ENCODE data around the gene BABAM2. TPM values are rescaled to one million over a fixed set of nuclear protein-coding genes. Genes with fewer than 3 reads are reported as not detected.

The BABAM2 gene
- total RNA-seq, 1 donor from 2014 or later: 28.5 TPM

- no peak overlapping the region for H3K9ac ChIP-seq (ENCODE audit: low read length)
- FAIRE-seq: no peak
- DNase-seq (ENCODE audit: low read depth): no peak
- H3K4me2 ChIP-seq (ENCODE audit: low read length): no peak overlapping the region
- no peak for TF ChIP-seq EZH2 (IDR thresholded peaks at IDR 0.05; ENCODE audit: insufficient read depth, low read length)
- TF ChIP-seq, protein P1, sequence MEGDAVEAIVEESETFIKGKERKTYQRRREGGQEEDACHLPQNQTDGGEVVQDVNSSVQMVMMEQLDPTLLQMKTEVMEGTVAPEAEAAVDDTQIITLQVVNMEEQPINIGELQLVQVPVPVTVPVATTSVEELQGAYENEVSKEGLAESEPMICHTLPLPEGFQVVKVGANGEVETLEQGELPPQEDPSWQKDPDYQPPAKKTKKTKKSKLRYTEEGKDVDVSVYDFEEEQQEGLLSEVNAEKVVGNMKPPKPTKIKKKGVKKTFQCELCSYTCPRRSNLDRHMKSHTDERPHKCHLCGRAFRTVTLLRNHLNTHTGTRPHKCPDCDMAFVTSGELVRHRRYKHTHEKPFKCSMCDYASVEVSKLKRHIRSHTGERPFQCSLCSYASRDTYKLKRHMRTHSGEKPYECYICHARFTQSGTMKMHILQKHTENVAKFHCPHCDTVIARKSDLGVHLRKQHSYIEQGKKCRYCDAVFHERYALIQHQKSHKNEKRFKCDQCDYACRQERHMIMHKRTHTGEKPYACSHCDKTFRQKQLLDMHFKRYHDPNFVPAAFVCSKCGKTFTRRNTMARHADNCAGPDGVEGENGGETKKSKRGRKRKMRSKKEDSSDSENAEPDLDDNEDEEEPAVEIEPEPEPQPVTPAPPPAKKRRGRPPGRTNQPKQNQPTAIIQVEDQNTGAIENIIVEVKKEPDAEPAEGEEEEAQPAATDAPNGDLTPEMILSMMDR (IDR thresholded peaks at IDR 0.05; ENCODE audit: insufficient read depth, low read depth, low read length): no peak
- no peak overlapping the region for H3K4me3 ChIP-seq (ENCODE audit: insufficient read depth, low read depth, low read length)
- no peaks in the 10 kb centered on the region for H3K79me2 ChIP-seq (ENCODE audit: insufficient read depth, low read length)
- H3K27ac ChIP-seq (ENCODE audit: low read depth, low read length): no peak overlapping the region
- Mint-ChIP-seq H3K4me3 (ENCODE audit: unreplicated experiment) (no peak overlapping the region), H3K9me3 (ENCODE audit: unreplicated experiment) (no peaks in the 10 kb centered on the region), H3K36me3 (ENCODE audit: low read depth, unreplicated experiment) (no peaks in the 10 kb centered on the region), H3K4me1 (ENCODE audit: low read depth, unreplicated experiment) (peaks cover 57% of the 10 kb centered on the region), H3K27ac (ENCODE audit: unreplicated experiment) (no peak overlapping the region), H3K27me3 (ENCODE audit: low read depth, unreplicated experiment) (no peaks in the 10 kb centered on the region)
- no peaks in the 10 kb centered on the region for H4K20me1 ChIP-seq (ENCODE audit: insufficient read depth, low read length)
- H3K9me3 ChIP-seq (ENCODE audit: insufficient read depth, low read depth, low read length): no peaks in the 10 kb centered on the region
- no peaks in the 10 kb centered on the region for H3K27me3 ChIP-seq (ENCODE audit: insufficient read depth, low read length)
- H3K36me3 ChIP-seq (ENCODE audit: insufficient read depth, low read length): no peaks in the 10 kb centered on the region
- no peak overlapping the region for H2AFZ ChIP-seq (ENCODE audit: low read depth, low read length)
- H3K4me1 ChIP-seq (ENCODE audit: insufficient read depth, low read length): peaks cover 22% of the 10 kb centered on the region
These were observed 194.7 kb downstream of the BABAM2 start for GRCh38 chr2:28085201-28085600.

GRCh38 chr2:28086611-28087010 is 196.1 kb downstream of the BABAM2 start:
- Mint-ChIP-seq H3K36me3 (ENCODE audit: low read depth, unreplicated experiment) (no peaks in the 10 kb centered on the region), H3K27ac (ENCODE audit: unreplicated experiment) (no peak overlapping the region), H3K9me3 (ENCODE audit: unreplicated experiment) (no peaks in the 10 kb centered on the region), H3K4me1 (ENCODE audit: low read depth, unreplicated experiment) (peaks cover 45% of the 10 kb centered on the region), H3K27me3 (ENCODE audit: low read depth, unreplicated experiment) (no peaks in the 10 kb centered on the region), H3K4me3 (ENCODE audit: unreplicated experiment) (no peak overlapping the region)
- Histone ChIP-seq H3K4me1 (ENCODE audit: insufficient read depth, low read length) (peaks cover 18% of the 10 kb centered on the region), H3K79me2 (ENCODE audit: insufficient read depth, low read length) (no peaks in the 10 kb centered on the region), H3K36me3 (ENCODE audit: insufficient read depth, low read length) (no peaks in the 10 kb centered on the region), H3K4me3 (ENCODE audit: insufficient read depth, low read depth, low read length) (no peak overlapping the region), H4K20me1 (ENCODE audit: insufficient read depth, low read length) (no peaks in the 10 kb centered on the region), H2AFZ (ENCODE audit: low read depth, low read length) (no peak overlapping the region), H3K9ac (ENCODE audit: low read length) (no peak overlapping the region), H3K4me2 (ENCODE audit: low read length) (no peak overlapping the region), H3K27ac (ENCODE audit: low read depth, low read length) (no peak overlapping the region), H3K27me3 (ENCODE audit: insufficient read depth, low read length) (no peaks in the 10 kb centered on the region), H3K9me3 (ENCODE audit: insufficient read depth, low read depth, low read length) (no peaks in the 10 kb centered on the region)
- TF ChIP-seq EZH2 (IDR thresholded peaks at IDR 0.05; ENCODE audit: insufficient read depth, low read length): no peak
- TF ChIP-seq, protein P1 (IDR thresholded peaks at IDR 0.05; ENCODE audit: insufficient read depth, low read depth, low read length): no peak
- DNase-seq (ENCODE audit: low read depth) (no peak), FAIRE-seq (no peak)

- Mint-ChIP-seq H3K27me3 (ENCODE audit: low read depth, unreplicated experiment) (no peaks in the 10 kb centered on the region), H3K36me3 (ENCODE audit: low read depth, unreplicated experiment) (no peaks in the 10 kb centered on the region), H3K4me1 (ENCODE audit: low read depth, unreplicated experiment) (peaks cover 31% of the 10 kb centered on the region), H3K27ac (ENCODE audit: unreplicated experiment) (peak overlapping the region; percentile 75), H3K9me3 (ENCODE audit: unreplicated experiment) (no peaks in the 10 kb centered on the region), H3K4me3 (ENCODE audit: unreplicated experiment) (no peak overlapping the region)
- H3K36me3 ChIP-seq (ENCODE audit: insufficient read depth, low read length): no peaks in the 10 kb centered on the region
- no peak overlapping the region for H3K4me3 ChIP-seq (ENCODE audit: insufficient read depth, low read depth, low read length)
- no peaks in the 10 kb centered on the region for H3K79me2 ChIP-seq (ENCODE audit: insufficient read depth, low read length)
- H3K9ac ChIP-seq (ENCODE audit: low read length): no peak overlapping the region
- no peaks in the 10 kb centered on the region for H3K9me3 ChIP-seq (ENCODE audit: insufficient read depth, low read depth, low read length)
- H4K20me1 ChIP-seq (ENCODE audit: insufficient read depth, low read length): no peaks in the 10 kb centered on the region
- DNase-seq (ENCODE audit: low read depth): peak; percentile 81
- H3K4me2 ChIP-seq (ENCODE audit: low read length): peak overlapping the region; percentile 72
- H3K27ac ChIP-seq (ENCODE audit: low read depth, low read length): peak overlapping the region; percentile 2
- FAIRE-seq: peak; percentile 89
- H3K27me3 ChIP-seq (ENCODE audit: insufficient read depth, low read length): no peaks in the 10 kb centered on the region
- peaks cover 14% of the 10 kb centered on the region for H3K4me1 ChIP-seq (ENCODE audit: insufficient read depth, low read length)
- TF ChIP-seq EZH2 (IDR thresholded peaks at IDR 0.05; ENCODE audit: insufficient read depth, low read length): no peak
- TF ChIP-seq, protein P1 (IDR thresholded peaks at IDR 0.05; ENCODE audit: insufficient read depth, low read depth, low read length): no peak
- H2AFZ ChIP-seq (ENCODE audit: low read depth, low read length): no peak overlapping the region
These were observed 198.4 kb downstream of the BABAM2 start for GRCh38 chr2:28088970-28089369.
